GM12878 (cell line): ENCODE results near the gene SLC26A1.

Source experiments
- CBX5 ChIP-seq: sonication (generic); IDR thresholded peaks from 2 replicates; pipeline ENCODE4 v1.6.1; 2016; ENCODE audit warnings: low read depth, moderate library complexity, mild to moderate bottlenecking, inconsistent platforms
- TAF1 ChIP-seq: IDR thresholded peaks from 2 replicates; pipeline ENCODE4 v1.6.1; 2011; ENCODE audit warnings: mild to moderate bottlenecking, low read depth, low read length, borderline replicate concordance
- TARDBP ChIP-seq: IDR thresholded peaks from 2 replicates; pipeline ENCODE4 v1.6.1; 2016; ENCODE audit warnings: borderline replicate concordance
- TF ChIP-seq, protein P1 (sequence below), 3 experiments: IDR thresholded peaks in 2 of 3; conservative IDR thresholded peaks in 1 of 3; 2 replicates each; pipeline ENCODE4 v1.5.1; 2011; ENCODE audit warnings: low read depth in 3 of 3, low read length in 3 of 3, mild to moderate bottlenecking in 3 of 3, control low read depth in 2 of 3, moderate library complexity in 2 of 3, inconsistent platforms in 1 of 3, mixed read lengths in 1 of 3; ENCODE audit not compliant: control insufficient read depth in 2 of 3, insufficient read depth in 1 of 3; ENCODE audit errors: extremely low read depth in 1 of 3

DNA sequence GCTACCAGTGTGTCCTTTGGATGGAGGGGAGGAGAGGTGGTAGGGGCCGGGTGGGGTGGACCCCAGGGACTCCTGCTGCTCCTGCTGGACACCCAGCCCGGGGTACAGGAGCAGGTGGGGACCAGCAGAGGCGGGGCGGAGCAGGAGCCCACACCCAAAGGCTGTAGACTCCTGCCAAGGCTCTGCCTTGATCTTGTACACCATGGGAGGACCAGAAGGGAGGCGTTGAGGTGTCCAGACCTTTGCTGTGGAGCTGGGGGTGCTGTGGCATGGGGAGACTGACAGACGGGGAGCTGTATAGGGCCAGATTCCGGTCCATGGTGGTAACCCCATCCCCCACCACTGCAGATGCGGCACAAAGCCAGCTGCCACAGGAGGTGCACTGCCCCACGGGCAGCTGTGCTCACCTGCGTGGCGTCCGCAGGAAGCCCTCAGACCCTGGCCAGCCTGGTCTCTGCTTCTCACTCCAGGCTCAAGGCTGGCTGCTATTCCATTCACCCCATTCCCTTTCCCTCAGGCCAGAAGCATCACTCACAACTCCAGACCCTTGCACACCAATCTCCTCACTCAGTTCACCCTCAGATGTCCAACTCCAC, 5.0 kb upstream of the SLC26A1 start:
- TF ChIP-seq, protein P1, sequence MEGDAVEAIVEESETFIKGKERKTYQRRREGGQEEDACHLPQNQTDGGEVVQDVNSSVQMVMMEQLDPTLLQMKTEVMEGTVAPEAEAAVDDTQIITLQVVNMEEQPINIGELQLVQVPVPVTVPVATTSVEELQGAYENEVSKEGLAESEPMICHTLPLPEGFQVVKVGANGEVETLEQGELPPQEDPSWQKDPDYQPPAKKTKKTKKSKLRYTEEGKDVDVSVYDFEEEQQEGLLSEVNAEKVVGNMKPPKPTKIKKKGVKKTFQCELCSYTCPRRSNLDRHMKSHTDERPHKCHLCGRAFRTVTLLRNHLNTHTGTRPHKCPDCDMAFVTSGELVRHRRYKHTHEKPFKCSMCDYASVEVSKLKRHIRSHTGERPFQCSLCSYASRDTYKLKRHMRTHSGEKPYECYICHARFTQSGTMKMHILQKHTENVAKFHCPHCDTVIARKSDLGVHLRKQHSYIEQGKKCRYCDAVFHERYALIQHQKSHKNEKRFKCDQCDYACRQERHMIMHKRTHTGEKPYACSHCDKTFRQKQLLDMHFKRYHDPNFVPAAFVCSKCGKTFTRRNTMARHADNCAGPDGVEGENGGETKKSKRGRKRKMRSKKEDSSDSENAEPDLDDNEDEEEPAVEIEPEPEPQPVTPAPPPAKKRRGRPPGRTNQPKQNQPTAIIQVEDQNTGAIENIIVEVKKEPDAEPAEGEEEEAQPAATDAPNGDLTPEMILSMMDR (IDR thresholded peaks at IDR 0.05 in 2 of 3, conservative IDR thresholded peaks at IDR 0.05 in 1 of 3; ENCODE audit: control insufficient read depth in 2 of 3, extremely low read depth in 1 of 3, insufficient read depth in 1 of 3, low read depth in 3 of 3, low read length in 3 of 3): no peak
- TF ChIP-seq TARDBP (no peak), TAF1 (no peak), CBX5 (no peak)
